SK-N-SH treated with all-trans-retinoic acid at 6 μM for 48 hours (cell line): ENCODE measurements around the gene AMZ1.

Source experiments
- ARNTL ChIP-seq: fragments of 450-650 bp; formaldehyde crosslinking; IDR thresholded peaks from 2 replicates; pipeline ENCODE4 v1.5.0; 2020; ENCODE audit warnings: low read depth, mild to moderate bottlenecking, moderate library complexity, borderline replicate concordance
- CSDC2 ChIP-seq: fragments of 250-450 bp; sonication (Bioruptor Pico); IDR thresholded peaks from 2 replicates; pipeline ENCODE4 v1.5.0; 2020; ENCODE audit warnings: mild to moderate bottlenecking, moderate library complexity
- ESRRG ChIP-seq: fragments of 250-450 bp; sonication (Bioruptor Pico); IDR thresholded peaks from 2 replicates; pipeline ENCODE4 v1.6.1; 2021; ENCODE audit warnings: mild to moderate bottlenecking
- PPARA ChIP-seq: fragments of 250-450 bp; sonication (Bioruptor Pico); IDR thresholded peaks from 2 replicates; pipeline ENCODE4 v1.5.0; 2020; ENCODE audit warnings: mild to moderate bottlenecking, borderline replicate concordance
- ZC3H10 ChIP-seq: fragments of 250-450 bp; sonication (Bioruptor Pico); IDR thresholded peaks from 2 replicates; pipeline ENCODE4 v1.5.1; 2021; ENCODE audit warnings: mild to moderate bottlenecking, moderate library complexity
- ZFP3 ChIP-seq: fragments of 250-450 bp; sonication (Bioruptor Pico); IDR thresholded peaks from 2 replicates; pipeline ENCODE4 v1.5.0; 2020; ENCODE audit warnings: mild to moderate bottlenecking, moderate library complexity
- ZFP30 ChIP-seq: fragments of 450-650 bp; formaldehyde crosslinking; IDR thresholded peaks from 2 replicates; pipeline ENCODE4 v1.5.0; 2022; ENCODE audit warnings: mild to moderate bottlenecking, moderate library complexity
- ZNF565 ChIP-seq: fragments of 450-650 bp; formaldehyde crosslinking; conservative IDR thresholded peaks from 2 replicates; pipeline ENCODE4 v1.5.0; 2020; ENCODE audit warnings: low read depth, mild to moderate bottlenecking, moderate library complexity
- ZNF70 ChIP-seq: fragments of 450-650 bp; formaldehyde crosslinking; IDR thresholded peaks from 2 replicates; pipeline ENCODE4 v1.5.0; 2020; ENCODE audit warnings: mild to moderate bottlenecking, moderate library complexity
- TF ChIP-seq, protein P1 (sequence below): fragments of 250-450 bp; sonication (Bioruptor Pico); IDR thresholded peaks from 2 replicates; pipeline ENCODE4 v1.5.1; 2020; ENCODE audit warnings: low read depth, mild to moderate bottlenecking, moderate library complexity
- TF ChIP-seq, protein P2 (sequence below): fragments of 250-450 bp; sonication (Bioruptor Pico); IDR thresholded peaks from 2 replicates; pipeline ENCODE4 v1.8.0; 2021; ENCODE audit warnings: low read depth, mild to moderate bottlenecking, moderate library complexity, borderline replicate concordance
- TF ChIP-seq, protein P3 (sequence below): fragments of 250-450 bp; sonication (Bioruptor Pico); IDR thresholded peaks from 2 replicates; pipeline ENCODE4 v1.5.0; 2020; ENCODE audit warnings: mild to moderate bottlenecking, moderate library complexity
- TF ChIP-seq, protein P4 (sequence below): fragments of 250-450 bp; sonication (Bioruptor Pico); IDR thresholded peaks from 2 replicates; pipeline ENCODE4 v1.5.1; 2021; ENCODE audit warnings: mild to moderate bottlenecking, moderate library complexity

DNA sequence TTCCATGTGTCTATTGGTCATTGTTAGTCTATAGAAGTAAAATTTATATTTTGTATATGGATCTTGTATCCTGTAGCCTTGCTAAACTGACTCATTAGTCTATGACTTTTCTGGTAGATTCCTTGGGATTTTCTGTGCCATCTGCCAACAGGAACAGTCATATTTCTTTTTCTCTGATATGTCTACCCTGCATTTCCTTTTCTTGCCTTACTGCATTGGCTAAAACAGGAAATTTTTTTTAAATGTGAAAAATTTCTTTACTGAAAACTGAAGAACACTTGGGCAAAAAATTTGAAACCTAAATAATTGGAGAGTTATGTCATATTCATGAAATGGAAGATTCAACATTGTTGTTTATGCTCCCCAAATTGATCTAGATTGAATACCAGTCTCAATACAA, 67.5 kb downstream of the AMZ1 start:
- no peak for TF ChIP-seq ZFP3 (CRISPR knock-in tag)
- no peak for TF ChIP-seq ZC3H10 (CRISPR knock-in tag)
- no peak for TF ChIP-seq PPARA (CRISPR knock-in tag)
- no peak for TF ChIP-seq ZNF70 (CRISPR knock-in tag)
- no peak for TF ChIP-seq ESRRG
- no peak for TF ChIP-seq ZFP30
- TF ChIP-seq, protein P1, sequence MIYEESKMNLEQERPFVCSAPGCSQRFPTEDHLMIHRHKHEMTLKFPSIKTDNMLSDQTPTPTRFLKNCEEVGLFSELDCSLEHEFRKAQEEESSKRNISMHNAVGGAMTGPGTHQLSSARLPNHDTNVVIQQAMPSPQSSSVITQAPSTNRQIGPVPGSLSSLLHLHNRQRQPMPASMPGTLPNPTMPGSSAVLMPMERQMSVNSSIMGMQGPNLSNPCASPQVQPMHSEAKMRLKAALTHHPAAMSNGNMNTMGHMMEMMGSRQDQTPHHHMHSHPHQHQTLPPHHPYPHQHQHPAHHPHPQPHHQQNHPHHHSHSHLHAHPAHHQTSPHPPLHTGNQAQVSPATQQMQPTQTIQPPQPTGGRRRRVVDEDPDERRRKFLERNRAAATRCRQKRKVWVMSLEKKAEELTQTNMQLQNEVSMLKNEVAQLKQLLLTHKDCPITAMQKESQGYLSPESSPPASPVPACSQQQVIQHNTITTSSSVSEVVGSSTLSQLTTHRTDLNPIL (CRISPR knock-in tag) = no peak
- TF ChIP-seq, protein P2, sequence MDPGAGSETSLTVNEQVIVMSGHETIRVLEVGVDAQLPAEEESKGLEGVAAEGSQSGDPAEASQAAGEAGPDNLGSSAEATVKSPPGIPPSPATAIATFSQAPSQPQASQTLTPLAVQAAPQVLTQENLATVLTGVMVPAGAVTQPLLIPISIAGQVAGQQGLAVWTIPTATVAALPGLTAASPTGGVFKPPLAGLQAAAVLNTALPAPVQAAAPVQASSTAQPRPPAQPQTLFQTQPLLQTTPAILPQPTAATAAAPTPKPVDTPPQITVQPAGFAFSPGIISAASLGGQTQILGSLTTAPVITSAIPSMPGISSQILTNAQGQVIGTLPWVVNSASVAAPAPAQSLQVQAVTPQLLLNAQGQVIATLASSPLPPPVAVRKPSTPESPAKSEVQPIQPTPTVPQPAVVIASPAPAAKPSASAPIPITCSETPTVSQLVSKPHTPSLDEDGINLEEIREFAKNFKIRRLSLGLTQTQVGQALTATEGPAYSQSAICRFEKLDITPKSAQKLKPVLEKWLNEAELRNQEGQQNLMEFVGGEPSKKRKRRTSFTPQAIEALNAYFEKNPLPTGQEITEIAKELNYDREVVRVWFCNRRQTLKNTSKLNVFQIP (CRISPR knock-in tag) = no peak
- TF ChIP-seq, protein P3, sequence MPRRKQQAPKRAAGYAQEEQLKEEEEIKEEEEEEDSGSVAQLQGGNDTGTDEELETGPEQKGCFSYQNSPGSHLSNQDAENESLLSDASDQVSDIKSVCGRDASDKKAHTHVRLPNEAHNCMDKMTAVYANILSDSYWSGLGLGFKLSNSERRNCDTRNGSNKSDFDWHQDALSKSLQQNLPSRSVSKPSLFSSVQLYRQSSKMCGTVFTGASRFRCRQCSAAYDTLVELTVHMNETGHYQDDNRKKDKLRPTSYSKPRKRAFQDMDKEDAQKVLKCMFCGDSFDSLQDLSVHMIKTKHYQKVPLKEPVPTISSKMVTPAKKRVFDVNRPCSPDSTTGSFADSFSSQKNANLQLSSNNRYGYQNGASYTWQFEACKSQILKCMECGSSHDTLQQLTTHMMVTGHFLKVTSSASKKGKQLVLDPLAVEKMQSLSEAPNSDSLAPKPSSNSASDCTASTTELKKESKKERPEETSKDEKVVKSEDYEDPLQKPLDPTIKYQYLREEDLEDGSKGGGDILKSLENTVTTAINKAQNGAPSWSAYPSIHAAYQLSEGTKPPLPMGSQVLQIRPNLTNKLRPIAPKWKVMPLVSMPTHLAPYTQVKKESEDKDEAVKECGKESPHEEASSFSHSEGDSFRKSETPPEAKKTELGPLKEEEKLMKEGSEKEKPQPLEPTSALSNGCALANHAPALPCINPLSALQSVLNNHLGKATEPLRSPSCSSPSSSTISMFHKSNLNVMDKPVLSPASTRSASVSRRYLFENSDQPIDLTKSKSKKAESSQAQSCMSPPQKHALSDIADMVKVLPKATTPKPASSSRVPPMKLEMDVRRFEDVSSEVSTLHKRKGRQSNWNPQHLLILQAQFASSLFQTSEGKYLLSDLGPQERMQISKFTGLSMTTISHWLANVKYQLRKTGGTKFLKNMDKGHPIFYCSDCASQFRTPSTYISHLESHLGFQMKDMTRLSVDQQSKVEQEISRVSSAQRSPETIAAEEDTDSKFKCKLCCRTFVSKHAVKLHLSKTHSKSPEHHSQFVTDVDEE (CRISPR knock-in tag) = no peak
- no peak for TF ChIP-seq ARNTL (CRISPR knock-in tag)
- TF ChIP-seq, protein P4, sequence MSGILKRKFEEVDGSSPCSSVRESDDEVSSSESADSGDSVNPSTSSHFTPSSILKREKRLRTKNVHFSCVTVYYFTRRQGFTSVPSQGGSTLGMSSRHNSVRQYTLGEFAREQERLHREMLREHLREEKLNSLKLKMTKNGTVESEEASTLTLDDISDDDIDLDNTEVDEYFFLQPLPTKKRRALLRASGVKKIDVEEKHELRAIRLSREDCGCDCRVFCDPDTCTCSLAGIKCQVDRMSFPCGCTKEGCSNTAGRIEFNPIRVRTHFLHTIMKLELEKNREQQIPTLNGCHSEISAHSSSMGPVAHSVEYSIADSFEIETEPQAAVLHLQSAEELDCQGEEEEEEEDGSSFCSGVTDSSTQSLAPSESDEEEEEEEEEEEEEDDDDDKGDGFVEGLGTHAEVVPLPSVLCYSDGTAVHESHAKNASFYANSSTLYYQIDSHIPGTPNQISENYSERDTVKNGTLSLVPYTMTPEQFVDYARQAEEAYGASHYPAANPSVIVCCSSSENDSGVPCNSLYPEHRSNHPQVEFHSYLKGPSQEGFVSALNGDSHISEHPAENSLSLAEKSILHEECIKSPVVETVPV (CRISPR knock-in tag) = no peak
- TF ChIP-seq ZNF565 (CRISPR knock-in tag) = no peak
- no peak for TF ChIP-seq CSDC2 (CRISPR knock-in tag)
